A549 (cell line): ENCODE data around the gene MLXIP. TPM values are rescaled to one million over a fixed set of nuclear protein-coding genes. Genes with fewer than 3 reads are reported as not detected.
A peak's percentile ranks its signal among the peaks of the same experiment; 100 is the strongest.

Experiments used
- ATAC-seq, 2 experiments: fragments of 200-7000 bp in 1 of 2; fragments of >200 bp in 1 of 2; cut with Nextera tagmentation in 1 of 2; cut with Tn5 transposase in 1 of 2; 3 replicates each; pipeline versions ENCODE4 v1.8.0 to v1.9.1; 2018 to 2020; ENCODE audit warnings: mild to moderate bottlenecking in 1 of 2, moderate library complexity in 1 of 2
- CTCF ChIA-PET: fragments of 300-600 bp; sonication (Branson Sonifier 250); formaldehyde crosslinking; extraction: SDS; loops from one replicate; lab custom pipeline; 2021; ENCODE audit warnings: antibody characterized with exemption, inconsistent platforms; lab: Yijun Ruan, JAX
- POLR2A ChIA-PET: fragments of 350-600 bp; formaldehyde crosslinking; extraction: SDS; loops from one replicate; lab custom pipeline; 2021; ENCODE audit warnings: antibody characterized with exemption, inconsistent platforms; lab: Yijun Ruan, JAX
- DNase-seq, 2 experiments: peaks; one replicate each; pipeline versions ENCODE4 v3.0.0 to v3.0.0-alpha.2; 2011 to 2016; ENCODE audit warnings: low read depth in 1 of 2, low spot score in 1 of 2
- FAIRE-seq: peaks from 2 replicates; lab custom pipeline; 2011; peaks lifted over from hg19 to GRCh38; lab: Jason Lieb, UNC
- H3K27ac ChIP-seq, 2 experiments: fragments of >200 bp; sonication (Bioruptor Twin); formaldehyde crosslinking; 3 replicates each; pipeline ENCODE4 v1.5.1; 2016 to 2017
- H3K4me1 ChIP-seq: fragments of >200 bp; sonication (Bioruptor Twin); formaldehyde crosslinking; 3 replicates; pipeline ENCODE4 v1.6.1; 2016
- H3K4me2 ChIP-seq: fragments of >200 bp; sonication (Bioruptor Twin); formaldehyde crosslinking; 3 replicates; pipeline ENCODE4 v1.6.1; 2016
- H3K4me3 ChIP-seq: fragments of >200 bp; sonication (Bioruptor Twin); formaldehyde crosslinking; 3 replicates; pipeline ENCODE4 v1.5.1; 2016
- H3K9me3 ChIP-seq: fragments of >200 bp; sonication (Bioruptor Twin); formaldehyde crosslinking; 3 replicates; pipeline ENCODE4 v1.6.1; 2016
- BHLHE40 ChIP-seq: IDR thresholded peaks from 2 replicates; pipeline ENCODE4 v1.6.1; 2012; ENCODE audit warnings: low read depth, low read length, inconsistent platforms
- CHD2 ChIP-seq: fragments of 150-350 bp; IDR thresholded peaks from 2 replicates; pipeline ENCODE4 v1.6.1; 2014; ENCODE audit warnings: low read length; ENCODE audit not compliant: partially characterized antibody
- EHF ChIP-seq: fragments of 250-450 bp; sonication (Bioruptor Pico); IDR thresholded peaks from 2 replicates; pipeline ENCODE4 v1.5.0; 2020; ENCODE audit warnings: mild to moderate bottlenecking
- EHMT2 ChIP-seq: fragments of 200-600 bp; sonication (generic); IDR thresholded peaks from 2 replicates; pipeline ENCODE4 v1.6.1; 2016; ENCODE audit warnings: antibody characterized with exemption, low read depth, mild to moderate bottlenecking, moderate library complexity
- ELK1 ChIP-seq: fragments of 150-350 bp; IDR thresholded peaks from 2 replicates; pipeline ENCODE4 v1.6.1; 2014; ENCODE audit warnings: low read depth, mild to moderate bottlenecking, low read length
- FOSB ChIP-seq: fragments of 250-450 bp; sonication (Bioruptor Pico); IDR thresholded peaks from 2 replicates; pipeline ENCODE4 v1.5.0; 2020; ENCODE audit warnings: mild to moderate bottlenecking, moderate library complexity
- FOSL2 ChIP-seq, 2 experiments: fragments of 450-650 bp in 1 of 2; fragments of >200 bp in 1 of 2; sonication (Bioruptor Twin) in 1 of 2; formaldehyde crosslinking; IDR thresholded peaks; 2 replicates each; pipeline versions ENCODE4 v1.5.0 to v1.6.1; 2016 to 2020; ENCODE audit warnings: mild to moderate bottlenecking in 1 of 2, moderate library complexity in 1 of 2
- HOXB5 ChIP-seq: fragments of 250-450 bp; sonication (Bioruptor Pico); IDR thresholded peaks from 2 replicates; pipeline ENCODE4 v1.5.0; 2020; ENCODE audit warnings: mild to moderate bottlenecking, moderate library complexity
- JUNB ChIP-seq: fragments of >200 bp; sonication (Bioruptor Twin); formaldehyde crosslinking; IDR thresholded peaks from 2 replicates; pipeline ENCODE4 v1.6.1; 2016
- KDM1A ChIP-seq: fragments of 200-600 bp; sonication (generic); IDR thresholded peaks from 2 replicates; pipeline ENCODE4 v1.6.1; 2016; ENCODE audit warnings: low read depth, mild to moderate bottlenecking
- NR3C1 ChIP-seq: fragments of >200 bp; sonication (Bioruptor Twin); formaldehyde crosslinking; IDR thresholded peaks from 3 replicates; pipeline ENCODE4 v1.6.1; 2017
- POLR2AphosphoS2 ChIP-seq: conservative IDR thresholded peaks from 2 replicates; pipeline ENCODE4 v1.6.1; 2012; ENCODE audit warnings: low read length, improper control_type of control experiment, inconsistent platforms
- RAD21 ChIP-seq, 2 experiments: fragments of >200 bp in 1 of 2; sonication (Bioruptor Twin) in 1 of 2; formaldehyde crosslinking in 1 of 2; IDR thresholded peaks in 1 of 2; conservative IDR thresholded peaks in 1 of 2; 2 replicates in 1 of 2; 3 replicates in 1 of 2; pipeline ENCODE4 v1.6.1; 2012 to 2018; ENCODE audit warnings: inconsistent platforms in 1 of 2
- RCOR1 ChIP-seq: fragments of 150-350 bp; IDR thresholded peaks from 2 replicates; pipeline ENCODE4 v1.6.1; 2014; ENCODE audit warnings: antibody characterized with exemption, low read length, low read depth
- REST ChIP-seq: fragments of 200-600 bp; sonication (generic); IDR thresholded peaks from 2 replicates; pipeline ENCODE4 v1.6.1; 2016; ENCODE audit warnings: antibody characterized with exemption, mild to moderate bottlenecking, moderate library complexity
- TFCP2L1 ChIP-seq: fragments of 250-450 bp; sonication (Bioruptor Pico); IDR thresholded peaks from 2 replicates; pipeline ENCODE4 v1.5.0; 2021; ENCODE audit warnings: mild to moderate bottlenecking
- TP53 ChIP-seq: fragments of 250-450 bp; sonication (Bioruptor Pico); IDR thresholded peaks from 2 replicates; pipeline ENCODE4 v1.5.0; 2021; ENCODE audit warnings: mild to moderate bottlenecking, moderate library complexity
- ZC3H11A ChIP-seq: fragments of 450-650 bp; IDR thresholded peaks from 2 replicates; pipeline ENCODE4 v1.6.1; 2014; ENCODE audit warnings: antibody characterized with exemption, mild to moderate bottlenecking
- ZFP36 ChIP-seq: fragments of 450-650 bp; IDR thresholded peaks from 2 replicates; pipeline ENCODE4 v1.6.1; 2014; ENCODE audit warnings: borderline replicate concordance; ENCODE audit not compliant: partially characterized antibody
- ZNF302 ChIP-seq: fragments of 250-450 bp; sonication (Bioruptor Pico); IDR thresholded peaks from 2 replicates; pipeline ENCODE4 v1.9.0; 2021; ENCODE audit warnings: inconsistent platforms, mild to moderate bottlenecking, moderate library complexity
- ZSCAN20 ChIP-seq: fragments of 250-450 bp; sonication (Bioruptor Pico); IDR thresholded peaks from 2 replicates; pipeline ENCODE4 v1.8.0; 2022; ENCODE audit warnings: mild to moderate bottlenecking, moderate library complexity
- WGBS: methylation state at CpG from one replicate; pipeline ENCODE4 v1.1.6; 2017; ENCODE audit errors: missing lambda C conversion rate; 5-methylcytosine and 5-hydroxymethylcytosine counted together
- polyA plus RNA-seq, 4 experiments: library from polyadenylated mRNA; depleted of rRNA in 3 of 4; stranded (reverse); fragments of >200 nt; fragmentation: RNase III in 1 of 4; extraction: RNeasy Plus Mini Kit Qiagen cat#74134 plus additional on column Dnase treatment in 1 of 4; gene quantifications; 2 replicates in 3 of 4; 3 replicates in 1 of 4; pipeline ENCODE4 v1.2.3, GENCODE V29; 2011 to 2017
- TF ChIP-seq, protein P1 (sequence below): fragments of >200 bp; sonication (Bioruptor Twin); formaldehyde crosslinking; IDR thresholded peaks from 3 replicates; pipeline ENCODE4 v1.5.1; 2016
- TF ChIP-seq, protein P2 (sequence below): fragments of >200 bp; sonication (Bioruptor Twin); formaldehyde crosslinking; IDR thresholded peaks from 2 replicates; pipeline ENCODE4 v1.6.1; 2016

MLXIP gene
- polyA plus RNA-seq, 2 of the 4 experiments (the other 2 are of a cell fraction), result 7.0 to 21.4 TPM

GRCh38 chr12:122148657-122149056 is 70.1 kb downstream of the MLXIP start:
- no peaks in the 10 kb centered on the region for H3K4me1 ChIP-seq
- no peaks in the 10 kb centered on the region for H3K9me3 ChIP-seq
- no peak overlapping the region for H3K4me3 ChIP-seq
- CTCF ChIA-PET, result interaction anchor here (0.9 to 1.6 kb wide), 5 partner anchors 10 to 94 kb away, joined by 3 to 4 read pairs (median 4); no protein-coding TSS in a partner anchor
- no peak overlapping the region for H3K4me2 ChIP-seq
- no peak for FAIRE-seq
- peak; percentile 3 to 9; a peak in 1 of 6 replicates for ATAC-seq
- 69% methylated on average over 6 of the region's 6 CpGs for WGBS
- TF ChIP-seq TFCP2L1 (CRISPR knock-in tag) (no peak), ZNF302 (no peak), RAD21 (conservative IDR thresholded peaks at IDR 0.05 in 1 of 2, IDR thresholded peaks at IDR 0.05 in 1 of 2) (no peak), EHF (CRISPR knock-in tag) (no peak), REST (no peak), FOSB (CRISPR knock-in tag) (no peak), RCOR1 (no peak), KDM1A (no peak), HOXB5 (no peak), ZC3H11A (no peak), JUNB (no peak), TP53 (CRISPR knock-in tag) (no peak)
- TF ChIP-seq, protein P1, sequence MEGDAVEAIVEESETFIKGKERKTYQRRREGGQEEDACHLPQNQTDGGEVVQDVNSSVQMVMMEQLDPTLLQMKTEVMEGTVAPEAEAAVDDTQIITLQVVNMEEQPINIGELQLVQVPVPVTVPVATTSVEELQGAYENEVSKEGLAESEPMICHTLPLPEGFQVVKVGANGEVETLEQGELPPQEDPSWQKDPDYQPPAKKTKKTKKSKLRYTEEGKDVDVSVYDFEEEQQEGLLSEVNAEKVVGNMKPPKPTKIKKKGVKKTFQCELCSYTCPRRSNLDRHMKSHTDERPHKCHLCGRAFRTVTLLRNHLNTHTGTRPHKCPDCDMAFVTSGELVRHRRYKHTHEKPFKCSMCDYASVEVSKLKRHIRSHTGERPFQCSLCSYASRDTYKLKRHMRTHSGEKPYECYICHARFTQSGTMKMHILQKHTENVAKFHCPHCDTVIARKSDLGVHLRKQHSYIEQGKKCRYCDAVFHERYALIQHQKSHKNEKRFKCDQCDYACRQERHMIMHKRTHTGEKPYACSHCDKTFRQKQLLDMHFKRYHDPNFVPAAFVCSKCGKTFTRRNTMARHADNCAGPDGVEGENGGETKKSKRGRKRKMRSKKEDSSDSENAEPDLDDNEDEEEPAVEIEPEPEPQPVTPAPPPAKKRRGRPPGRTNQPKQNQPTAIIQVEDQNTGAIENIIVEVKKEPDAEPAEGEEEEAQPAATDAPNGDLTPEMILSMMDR, result no peak
- no peak overlapping the region for H3K27ac ChIP-seq
- POLR2A ChIA-PET, result no interaction called here
- DNase-seq, result no peak

DNA sequence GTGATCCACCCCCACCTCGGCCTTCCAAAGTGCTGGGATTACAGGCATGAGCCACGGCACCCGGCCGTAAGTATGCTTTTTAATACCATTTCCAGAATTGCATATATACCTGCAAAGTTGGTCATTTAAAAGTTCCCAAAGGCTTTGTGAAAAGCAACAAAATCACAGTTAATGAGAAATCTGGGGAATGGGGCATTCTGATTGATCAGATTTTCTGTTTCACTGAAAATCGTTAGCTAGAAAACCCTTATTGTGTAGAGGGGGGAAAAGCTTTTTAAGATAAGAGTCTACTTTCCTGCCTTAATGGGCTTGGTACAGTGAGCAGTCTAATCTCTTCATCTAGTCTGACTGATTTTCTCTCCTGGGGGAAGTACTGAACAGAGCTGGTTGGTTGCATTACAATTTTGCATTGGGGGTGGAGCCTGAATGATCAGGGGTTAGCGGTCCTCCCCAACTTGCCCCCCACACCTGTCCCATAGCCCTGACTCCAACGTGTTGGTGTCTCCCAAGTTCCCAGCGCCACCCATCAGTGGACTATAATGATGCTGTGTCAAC is 71.6 kb downstream of the MLXIP start:
- 71% methylated on average over 8 of the region's 8 CpGs for WGBS
- ChIA-PET POLR2A (no interaction called here), CTCF (interaction anchor here (0.9 to 2.4 kb wide), 4 partner anchors 17 to 174 kb away, joined by 3 to 8 read pairs (median 6); no protein-coding TSS in a partner anchor)
- Histone ChIP-seq H3K27ac (no peak overlapping the region), H3K4me1 (no peaks in the 10 kb centered on the region), H3K4me3 (no peak overlapping the region), H3K4me2 (no peak overlapping the region), H3K9me3 (no peaks in the 10 kb centered on the region)
- no peak for FAIRE-seq
- no peak for ATAC-seq
- TF ChIP-seq, protein P2, sequence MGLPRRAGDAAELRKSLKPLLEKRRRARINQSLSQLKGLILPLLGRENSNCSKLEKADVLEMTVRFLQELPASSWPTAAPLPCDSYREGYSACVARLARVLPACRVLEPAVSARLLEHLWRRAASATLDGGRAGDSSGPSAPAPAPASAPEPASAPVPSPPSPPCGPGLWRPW, result no peak
- TF ChIP-seq CHD2 (no peak), FOSL2 (IDR thresholded peaks at IDR 0.05) (no peak), FOSL2 (CRISPR knock-in tag; IDR thresholded peaks at IDR 0.05) (no peak), ELK1 (no peak), EHMT2 (no peak), ZSCAN20 (CRISPR knock-in tag) (no peak), BHLHE40 (no peak), NR3C1 (no peak), ZFP36 (no peak), POLR2AphosphoS2 (no peak), EHF (CRISPR knock-in tag) (no peak)
- DNase-seq, result no peak
